Testis (tissue), 2 donors: ENCODE results near the gene NFILZ.

Source experiments
- POLR2A ChIP-seq: fragments of 450-650 bp; IDR thresholded peaks from one replicate; pipeline ENCODE4 v1.6.1; 2017; ENCODE audit warnings: antibody characterized with exemption, mild to moderate bottlenecking, moderate library complexity
- TF ChIP-seq, protein P1 (sequence below), 3 experiments: fragments of 450-650 bp in 2 of 3; fragments of 200-600 bp in 1 of 3; sonication (generic) in 1 of 3; IDR thresholded peaks; one replicate each; pipeline ENCODE4 v1.5.1; 2016 to 2019; ENCODE audit warnings: antibody characterized with exemption in 3 of 3, mild to moderate bottlenecking in 2 of 3, moderate library complexity in 1 of 3

DNA sequence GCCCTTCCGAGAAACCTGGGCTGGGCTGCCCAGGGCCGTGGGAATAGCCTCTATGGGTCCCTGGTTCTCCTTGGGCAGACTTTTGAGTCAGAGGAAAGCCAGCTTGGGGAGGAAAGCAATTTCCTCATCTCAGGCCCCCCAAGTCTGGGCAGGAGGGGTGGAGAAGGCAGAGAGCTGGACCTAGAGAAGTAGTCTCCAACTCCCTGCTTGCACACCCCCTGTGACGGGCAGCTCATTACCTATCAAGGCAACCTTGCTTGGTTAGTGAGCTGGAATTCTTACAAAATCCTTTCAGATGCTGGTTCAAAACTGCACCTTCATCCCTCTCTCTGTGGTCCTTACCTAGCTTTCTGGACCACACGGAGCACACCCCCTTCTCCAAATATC lies 34.2 kb downstream of the NFILZ start:
- no peak for TF ChIP-seq POLR2A
- TF ChIP-seq, protein P1, sequence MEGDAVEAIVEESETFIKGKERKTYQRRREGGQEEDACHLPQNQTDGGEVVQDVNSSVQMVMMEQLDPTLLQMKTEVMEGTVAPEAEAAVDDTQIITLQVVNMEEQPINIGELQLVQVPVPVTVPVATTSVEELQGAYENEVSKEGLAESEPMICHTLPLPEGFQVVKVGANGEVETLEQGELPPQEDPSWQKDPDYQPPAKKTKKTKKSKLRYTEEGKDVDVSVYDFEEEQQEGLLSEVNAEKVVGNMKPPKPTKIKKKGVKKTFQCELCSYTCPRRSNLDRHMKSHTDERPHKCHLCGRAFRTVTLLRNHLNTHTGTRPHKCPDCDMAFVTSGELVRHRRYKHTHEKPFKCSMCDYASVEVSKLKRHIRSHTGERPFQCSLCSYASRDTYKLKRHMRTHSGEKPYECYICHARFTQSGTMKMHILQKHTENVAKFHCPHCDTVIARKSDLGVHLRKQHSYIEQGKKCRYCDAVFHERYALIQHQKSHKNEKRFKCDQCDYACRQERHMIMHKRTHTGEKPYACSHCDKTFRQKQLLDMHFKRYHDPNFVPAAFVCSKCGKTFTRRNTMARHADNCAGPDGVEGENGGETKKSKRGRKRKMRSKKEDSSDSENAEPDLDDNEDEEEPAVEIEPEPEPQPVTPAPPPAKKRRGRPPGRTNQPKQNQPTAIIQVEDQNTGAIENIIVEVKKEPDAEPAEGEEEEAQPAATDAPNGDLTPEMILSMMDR (IDR thresholded peaks at IDR 0.05) = no peak
